Stomach smooth muscle (tissue), 2 donors: ENCODE data around the gene ATP2A1.
A peak's percentile ranks its signal among the peaks of the same experiment; 100 is the strongest.
"Not testable (repeated sequence)": the region's sequence is repeated elsewhere in the genome, so short reads cannot be mapped to it uniquely, and the experiment has no call there.

Experiments
- H3K27ac ChIP-seq: one replicate; pipeline ENCODE4 v1.7.0; 2013; ENCODE audit warnings: mild to moderate bottlenecking, low read length, inconsistent platforms
- H3K27me3 ChIP-seq, 2 donors: one replicate each; pipeline ENCODE4 v1.7.0; 2013; ENCODE audit warnings: low read length in 2 of 2; ENCODE audit not compliant: insufficient read depth in 2 of 2, control insufficient read depth in 1 of 2
- H3K36me3 ChIP-seq, 2 donors: one replicate each; pipeline ENCODE4 v1.7.0; 2013; ENCODE audit warnings: low read length in 2 of 2; ENCODE audit not compliant: control insufficient read depth in 2 of 2, insufficient read depth in 2 of 2
- H3K4me1 ChIP-seq: one replicate; pipeline ENCODE4 v1.7.0; 2013; ENCODE audit warnings: low read length; ENCODE audit not compliant: control insufficient read depth, insufficient read depth
- H3K4me3 ChIP-seq, 2 donors: one replicate each; pipeline ENCODE4 v1.7.0; 2013; ENCODE audit warnings: low read length in 2 of 2
- H3K9ac ChIP-seq, 2 donors: one replicate each; pipeline ENCODE4 v1.7.0; 2013; ENCODE audit warnings: low read length in 2 of 2, mild to moderate bottlenecking in 1 of 2
- H3K9me3 ChIP-seq, 2 donors: one replicate each; pipeline ENCODE4 v1.7.0; 2013; ENCODE audit warnings: low read length in 2 of 2; ENCODE audit not compliant: control insufficient read depth in 2 of 2
- donor health status: healthy.
- donor health status: Pancreatic carcinoma.

Gene ATP2A1

GRCh38 chr16:28874406-28874805 is 3.9 kb upstream of the ATP2A1 start:
- no peaks in the 10 kb centered on the region for H3K9me3 ChIP-seq
- H3K4me1 ChIP-seq = peaks cover 4% of the 10 kb centered on the region
- no peaks in the 10 kb centered on the region for H3K27me3 ChIP-seq
- H3K4me3 ChIP-seq = no peak overlapping the region
- no peak overlapping the region for H3K9ac ChIP-seq
- H3K36me3 ChIP-seq = peaks cover 20 to 24% of the 10 kb centered on the region in 2 donors
- H3K27ac ChIP-seq = no peak overlapping the region

DNA sequence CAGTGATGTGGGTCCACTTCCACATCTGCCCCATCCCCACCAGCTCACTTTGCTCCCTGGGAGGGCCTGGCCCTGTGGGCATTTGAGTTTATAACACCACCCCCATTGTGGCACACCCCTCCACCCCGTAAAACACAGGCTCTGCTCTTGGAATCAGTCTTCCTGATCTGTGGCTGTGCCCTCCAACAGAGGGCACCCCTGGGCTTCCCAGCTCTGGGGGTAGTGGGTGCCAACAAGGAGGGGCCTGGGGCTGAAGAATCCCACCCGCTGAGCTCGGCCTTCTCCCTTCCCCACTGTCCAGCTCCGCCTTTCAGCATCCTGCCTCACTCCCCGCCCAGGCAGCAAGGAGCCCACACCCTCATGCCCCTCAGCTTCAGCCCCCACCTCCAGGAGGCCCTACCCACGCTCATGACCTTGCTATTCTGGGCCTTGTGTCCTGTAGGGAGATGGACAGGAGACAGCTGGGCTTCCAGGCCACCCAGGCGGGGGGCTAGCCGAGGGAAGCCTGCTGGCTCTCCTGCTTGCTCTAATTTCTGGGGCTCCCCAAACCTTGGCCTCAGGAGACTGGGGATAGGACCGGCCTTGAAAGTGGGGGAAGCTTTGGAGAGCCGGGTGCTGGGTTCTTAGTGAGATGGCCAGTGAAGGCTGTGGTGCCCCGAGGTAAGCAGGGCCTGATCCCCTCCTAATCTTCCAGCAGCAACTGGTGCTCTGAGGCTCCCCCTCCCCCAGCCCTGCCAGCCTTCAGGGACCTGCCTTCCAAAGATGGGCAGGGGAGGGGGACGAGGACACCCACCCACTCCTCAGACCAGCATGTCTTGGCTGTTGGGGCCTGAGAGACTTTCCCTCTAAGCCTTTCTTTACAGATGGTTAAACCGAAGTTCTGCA is 2.9 kb upstream of the ATP2A1 start:
- H3K9me3 ChIP-seq = no peaks in the 10 kb centered on the region
- H3K36me3 ChIP-seq = peaks cover 11 to 15% of the 10 kb centered on the region in 2 donors
- H3K4me3 ChIP-seq = no peak overlapping the region
- peaks cover 11% of the 10 kb centered on the region for H3K4me1 ChIP-seq
- H3K27ac ChIP-seq = no peak overlapping the region
- no peak overlapping the region for H3K9ac ChIP-seq
- peaks cover under 1 to 4% of the 10 kb centered on the region in 2 donors for H3K27me3 ChIP-seq

GRCh38 chr16:28876019-28876659 is 2.1 kb upstream of the ATP2A1 start:
- Histone ChIP-seq H3K27me3 (peaks cover 4 to 12% of the 10 kb centered on the region in 2 donors), H3K4me3 (no peak overlapping the region), H3K9me3 (no peaks in the 10 kb centered on the region), H3K36me3 (peaks cover 11% of the 10 kb centered on the region in 2 donors), H3K27ac (no peak overlapping the region), H3K9ac (no peak overlapping the region), H3K4me1 (peaks cover 15% of the 10 kb centered on the region)

DNA sequence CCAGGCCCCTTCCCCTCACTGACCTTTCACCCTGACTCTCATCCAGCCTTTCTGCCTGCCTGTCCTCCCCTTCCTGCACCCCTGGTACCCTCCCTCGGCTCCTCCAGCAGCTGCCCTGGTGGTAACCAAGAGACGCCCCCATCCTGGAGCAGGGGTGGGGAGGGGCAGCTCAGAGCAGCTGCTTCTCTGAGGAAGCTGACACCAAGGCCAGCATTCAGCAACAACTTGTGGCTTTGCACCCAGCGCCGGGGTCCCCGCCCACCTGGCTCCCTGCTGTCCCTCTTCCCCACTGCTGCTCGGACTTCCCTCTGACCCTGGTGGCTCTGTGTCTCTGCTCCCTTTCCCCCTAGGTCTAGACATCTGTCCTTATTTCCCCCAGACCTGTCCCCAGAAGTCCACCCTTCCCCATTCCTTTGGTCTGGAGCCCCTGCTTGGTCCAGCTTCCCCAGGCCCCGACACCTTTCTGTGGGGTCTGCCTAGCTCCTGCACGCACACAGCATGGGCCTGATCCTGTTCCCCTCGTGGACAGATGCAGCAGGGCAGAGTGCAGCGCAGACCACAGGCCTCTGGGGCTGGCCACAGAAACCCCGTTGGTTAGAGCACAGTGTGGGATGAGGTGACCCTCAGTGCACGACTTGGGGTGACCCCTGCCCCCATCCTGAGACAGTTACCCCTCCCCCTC is 1.2 kb upstream of the ATP2A1 start:
- H3K9ac ChIP-seq = no peak overlapping the region
- no peaks in the 10 kb centered on the region for H3K9me3 ChIP-seq
- H3K36me3 ChIP-seq = peaks cover 6 to 9% of the 10 kb centered on the region in 2 donors
- no peak overlapping the region for H3K27ac ChIP-seq
- peaks cover 5 to 13% of the 10 kb centered on the region in 2 donors for H3K27me3 ChIP-seq
- no peak overlapping the region for H3K4me3 ChIP-seq
- H3K4me1 ChIP-seq = peaks cover 15% of the 10 kb centered on the region

- no peak overlapping the region for H3K9ac ChIP-seq
- no peak overlapping the region for H3K4me3 ChIP-seq
- H3K36me3 ChIP-seq = peaks cover 6 to 7% of the 10 kb centered on the region in 2 donors
- peaks cover 15% of the 10 kb centered on the region for H3K4me1 ChIP-seq
- no peaks in the 10 kb centered on the region for H3K9me3 ChIP-seq
- H3K27ac ChIP-seq = no peak overlapping the region
- peaks cover 10 to 18% of the 10 kb centered on the region in 2 donors for H3K27me3 ChIP-seq
These were observed 660 bp upstream of the ATP2A1 start for GRCh38 chr16:28877655-28878000.

DNA sequence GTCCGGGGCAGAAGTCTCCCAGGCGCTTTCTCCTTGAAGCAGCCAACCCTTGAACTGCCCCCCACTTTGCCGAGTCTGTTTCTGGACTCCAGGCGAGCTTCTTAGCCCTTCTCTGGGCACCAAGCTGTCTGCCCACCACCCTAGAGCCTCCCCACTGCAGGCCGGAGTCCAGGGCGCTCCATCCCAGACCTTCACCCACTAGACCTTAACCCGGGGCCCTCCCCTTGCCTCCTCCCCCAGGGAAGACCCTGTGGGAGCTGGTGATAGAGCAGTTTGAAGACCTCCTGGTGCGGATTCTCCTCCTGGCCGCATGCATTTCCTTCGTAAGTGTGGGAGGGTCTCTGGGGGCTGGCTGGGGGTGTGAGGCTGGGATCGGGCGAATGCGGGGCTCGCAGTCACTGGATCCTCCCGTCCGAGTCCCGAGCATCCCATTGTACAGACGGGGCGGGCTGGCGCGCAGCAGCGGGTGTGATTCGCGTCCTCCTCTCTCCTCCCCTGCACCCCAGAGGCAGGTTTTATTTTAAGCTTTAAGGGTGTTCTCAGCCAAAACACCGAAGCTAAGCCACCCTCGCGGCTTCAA is 1.1 kb downstream of the ATP2A1 start:
- no peak overlapping the region for H3K27ac ChIP-seq
- H3K27me3 ChIP-seq = peaks cover 13 to 21% of the 10 kb centered on the region in 2 donors
- H3K9me3 ChIP-seq = no peaks in the 10 kb centered on the region
- H3K4me1 ChIP-seq = peaks cover 15% of the 10 kb centered on the region
- peaks cover 0 to 2% of the 10 kb centered on the region in 2 donors for H3K36me3 ChIP-seq
- H3K9ac ChIP-seq = peak overlapping the region; percentile 60
- peak overlapping the region; percentile 73 to 81 for H3K4me3 ChIP-seq

GRCh38 chr16:28879841-28880588 is 1.7 kb downstream of the ATP2A1 start:
- Histone ChIP-seq H3K27me3 (peaks cover 13 to 21% of the 10 kb centered on the region in 2 donors), H3K9ac (peak overlapping the region; percentile 60), H3K4me3 (peak overlapping the region; percentile 73 to 81), H3K27ac (no peak overlapping the region), H3K4me1 (peaks cover 15% of the 10 kb centered on the region), H3K36me3 (no peaks in the 10 kb centered on the region), H3K9me3 (no peaks in the 10 kb centered on the region)

DNA sequence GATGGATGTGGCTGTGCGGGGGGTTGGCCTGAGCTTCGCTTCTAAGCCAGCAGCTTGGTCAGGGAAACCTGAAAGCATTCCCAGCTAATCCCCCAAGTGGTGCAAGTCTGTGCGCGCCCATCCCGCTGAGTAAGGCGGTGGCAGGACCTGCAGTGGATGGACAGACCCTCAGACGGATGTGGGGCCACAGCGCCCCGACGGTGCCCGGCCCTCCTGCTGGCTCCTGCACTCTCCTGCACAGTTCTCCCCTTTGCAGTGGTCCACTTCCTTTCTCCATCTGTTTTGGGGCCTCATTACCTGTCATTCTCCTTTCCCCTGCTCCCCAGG is 2.3 kb downstream of the ATP2A1 start:
- peak overlapping the region in 1 of 2 donors; percentile 81 for H3K4me3 ChIP-seq
- no peak overlapping the region for H3K27ac ChIP-seq
- H3K9me3 ChIP-seq = no peaks in the 10 kb centered on the region
- no peaks in the 10 kb centered on the region for H3K36me3 ChIP-seq
- no peak overlapping the region for H3K9ac ChIP-seq
- peaks cover 15% of the 10 kb centered on the region for H3K4me1 ChIP-seq
- peaks cover 13 to 21% of the 10 kb centered on the region in 2 donors for H3K27me3 ChIP-seq

DNA sequence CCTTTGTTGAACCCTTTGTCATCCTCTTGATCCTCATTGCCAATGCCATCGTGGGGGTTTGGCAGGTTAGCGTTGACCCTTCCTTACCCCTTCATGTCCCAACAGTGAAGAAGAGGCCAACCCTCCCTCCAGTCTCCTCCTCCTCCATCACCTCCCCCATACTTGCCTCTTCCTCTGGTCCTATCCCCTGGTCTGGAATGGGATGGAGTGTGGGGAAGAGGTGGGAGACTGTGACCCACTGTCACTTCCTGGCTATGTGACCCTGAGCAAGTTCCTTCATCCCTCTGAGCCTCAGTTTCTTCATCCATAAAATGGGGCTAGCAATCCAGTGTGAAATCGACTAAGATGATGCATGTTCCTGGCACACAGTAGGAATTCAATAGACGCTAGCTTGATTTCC is 2.7 kb downstream of the ATP2A1 start:
- Histone ChIP-seq H3K36me3 (no peaks in the 10 kb centered on the region), H3K4me1 (peaks cover 15% of the 10 kb centered on the region)

GRCh38 chr16:28881565-28881964 is 3.3 kb downstream of the ATP2A1 start:
- Histone ChIP-seq H3K4me1 (peaks cover 15% of the 10 kb centered on the region), H3K27me3 (peaks cover 13 to 21% of the 10 kb centered on the region in 2 donors)
- H3K4me3 ChIP-seq, H3K9me3 ChIP-seq, H3K9ac ChIP-seq, H3K27ac ChIP-seq, H3K36me3 ChIP-seq: not testable (repeated sequence)

More for the DNA sequence above, 2.7 kb downstream of the ATP2A1 start:
- Histone ChIP-seq H3K9ac (no peak overlapping the region), H3K27me3 (peaks cover 13 to 21% of the 10 kb centered on the region in 2 donors), H3K4me3 (no peak overlapping the region), H3K9me3 (no peaks in the 10 kb centered on the region), H3K27ac (no peak overlapping the region)
